GM19240 (cell line): ENCODE results near the gene SNAPC4.

Experiments
- DNase-seq: peaks from one replicate; pipeline ENCODE4 v3.0.0; 2011; ENCODE audit warnings: low spot score; ENCODE audit not compliant: insufficient read length

The SNAPC4 gene

GRCh38 chr9:136400038-136400834, at the start of gene SNAPC4:
TSS of gene SNAPC4 (minus strand) at chr9:136400170. CDS start at chr9:136398428, 1,742 bp downstream.
- DNase-seq, result peak; percentile 93

GRCh38 chr9:136448655-136449054, 48.7 kb upstream of the SNAPC4 start:
- no peak for DNase-seq

GRCh38 chr9:136447173-136447778, 47.3 kb upstream of the SNAPC4 start:
- no peak for DNase-seq

- DNase-seq, result no peak
Observed at GRCh38 chr9:136445799-136446198, 45.8 kb upstream of the SNAPC4 start.

- DNase-seq, result no peak
Observed at GRCh38 chr9:136444102-136444501, 44.1 kb upstream of the SNAPC4 start.

GRCh38 chr9:136443687-136444086, 43.7 kb upstream of the SNAPC4 start:
- DNase-seq, result no peak

- no peak for DNase-seq
Observed at GRCh38 chr9:136443087-136443486, 43.1 kb upstream of the SNAPC4 start.

GRCh38 chr9:136442265-136442664, 42.3 kb upstream of the SNAPC4 start:
- DNase-seq, result no peak

- DNase-seq, result no peak
Observed at GRCh38 chr9:136441681-136442245, 41.8 kb upstream of the SNAPC4 start.

GRCh38 chr9:136441191-136441680, 41.3 kb upstream of the SNAPC4 start:
- DNase-seq, result no peak

- peak; percentile 93 for DNase-seq
Observed at GRCh38 chr9:136439481-136440408, 39.8 kb upstream of the SNAPC4 start, which contains the start of gene INPP5E. TSS of gene INPP5E (minus strand) at chr9:136439845. CDS start at chr9:136439419, 426 bp downstream.

- DNase-seq, result peak; percentile 68
Observed at GRCh38 chr9:136438548-136439480, 38.8 kb upstream of the SNAPC4 start.

- DNase-seq, result no peak
Observed at GRCh38 chr9:136437839-136438547, 38.0 kb upstream of the SNAPC4 start.

GRCh38 chr9:136437430-136437829, 37.5 kb upstream of the SNAPC4 start:
- DNase-seq, result no peak

GRCh38 chr9:136436055-136436634, 36.2 kb upstream of the SNAPC4 start:
- no peak for DNase-seq

GRCh38 chr9:136434580-136435169, 34.7 kb upstream of the SNAPC4 start:
- no peak for DNase-seq

GRCh38 chr9:136433849-136434579, 34.0 kb upstream of the SNAPC4 start:
- no peak for DNase-seq
